Right lobe of liver (tissue), 6 donors: ENCODE results near the gene DPY19L3. TPM values are rescaled to one million over a fixed set of nuclear protein-coding genes. Genes with fewer than 3 reads are reported as not detected.

ENCODE experiments used
- ATAC-seq, 4 donors: fragments of 200-7000 bp; cut with Tn5 transposase; one replicate each; pipeline ENCODE4 v1.9.1; 2020; ENCODE audit warnings: mild to moderate bottlenecking in 4 of 4, moderate library complexity in 4 of 4
- DNase-seq, 3 donors: peaks; one replicate each; pipeline ENCODE4 v3.0.0-alpha.2; 2020
- H3K27ac ChIP-seq, 3 donors: fragments of 200-600 bp; one replicate each; pipeline ENCODE4 v1.8.0; 2022
- H3K27me3 ChIP-seq, 2 donors: fragments of 200-600 bp; one replicate each; pipeline ENCODE4 v1.8.0; 2022
- H3K36me3 ChIP-seq, 4 donors: fragments of 200-600 bp; sonication (generic) in 1 of 4; one replicate each; pipeline versions ENCODE4 v1.5.1 to v1.8.0; 2017 to 2022; ENCODE audit warnings: control low read depth in 1 of 4
- H3K4me1 ChIP-seq, 4 donors: fragments of 200-600 bp; sonication (generic) in 1 of 4; one replicate each; pipeline versions ENCODE4 v1.5.1 to v1.8.0; 2017 to 2022; ENCODE audit warnings: control low read depth in 1 of 4
- H3K4me3 ChIP-seq, 3 donors: fragments of 200-600 bp; one replicate each; pipeline ENCODE4 v1.8.0; 2022
- H3K9me3 ChIP-seq, 4 donors: fragments of 200-600 bp; sonication (generic) in 1 of 4; one replicate each; pipeline versions ENCODE4 v1.5.1 to v1.8.0; 2017 to 2022; ENCODE audit warnings: control low read depth in 1 of 4
- CTCF ChIP-seq, 4 donors: fragments of 200-600 bp in 3 of 4; fragments of 450-650 bp in 1 of 4; IDR thresholded peaks; one replicate each; pipeline versions ENCODE4 v1.5.1 to v1.8.0; 2016 to 2022; ENCODE audit warnings: antibody characterized with exemption in 4 of 4, mild to moderate bottlenecking in 2 of 4
- POLR2A ChIP-seq: fragments of 450-650 bp; IDR thresholded peaks from one replicate; pipeline ENCODE4 v1.6.1; 2017; ENCODE audit warnings: antibody characterized with exemption, mild to moderate bottlenecking
- WGBS: methylation state at CpG from one replicate; pipeline ENCODE4 v1.1.6; 2018; ENCODE audit warnings: low coverage, low lambda C conversion rate; ENCODE audit not compliant: insufficient coverage; ENCODE audit errors: missing lambda C conversion rate; 5-methylcytosine and 5-hydroxymethylcytosine counted together
- intact Hi-C, 2 donors: fragments of 100-400 bp; cut with DNase I; formaldehyde crosslinking; loops; one replicate each; pipeline versions ENCODE4 v1.11.2 to v1.14.1; 2022
- long read RNA-seq: library from polyadenylated mRNA; unstranded; transcript quantifications from one replicate; pipeline ENCODE4 v2.0.0, GENCODE V29; 2019
- total RNA-seq, 6 experiments: library from RNA; depleted of rRNA in 2 of 6; stranded (reverse); fragments of >200 nt in 2 of 6; fragmentation: NEBNext Ultra II Directional in 3 of 6; extraction: Animal tissue kit (Norgen Biotek cat#: 25700) in 3 of 6; gene quantifications; one replicate each; pipeline versions ENCODE4 v1.1.0 to v1.2.4, GENCODE V29; 2016 to 2023
- donor health status: DM: no; HTN: yes; CAD: no.
- donor health status: DM: no; HTN: no; CAD: no.
- donor health status: DM: no; HTN: no; CAD: no.
- donor health status: DM: no; HTN: yes; CAD: no.
- donor health status: DM: no; HTN: yes; CAD: no.

DPY19L3 gene
- 10 to 100 TPM in 4 of 6 experiments, 1 to 10 TPM in 2; 8.0 to 13.5 (median 12.4) TPM for total RNA-seq
- long read RNA-seq, partial matches to known transcripts, result 0 of 1 reads
- long read RNA-seq, other reads (novel, unspliced or antisense), result 0 of 1 reads

GRCh38 chr19:32405431-32406160 is at the start of gene DPY19L3:
Gene DPY19L3, plus strand, starts transcription at chr19:32405770. Its CDS starts 2,484 bp downstream, at chr19:32408254.
- H3K36me3 ChIP-seq, result peaks cover 0 to 10% (median 0%) of the 10 kb centered on the region in 4 donors
- intact Hi-C loops, result no loop called here
- ATAC-seq (peak; percentile 98 to 99 (median 98)), DNase-seq (peak; percentile 97)
- no CpG with 5 or more reads among the region's 104 CpGs for WGBS
- no peaks in the 10 kb centered on the region for H3K27me3 ChIP-seq
- TF ChIP-seq POLR2A (peak; percentile 94), CTCF (IDR thresholded peaks at IDR 0.05) (no peak)
- H3K4me1 ChIP-seq, result peaks cover 0 to 19% (median 2%) of the 10 kb centered on the region in 4 donors
- H3K9me3 ChIP-seq, result no peaks in the 10 kb centered on the region
- peak within 1 kb of the TSS; percentile 78 to 90 (median 83) for H3K4me3 ChIP-seq
- H3K27ac ChIP-seq, result peak within 1 kb of the TSS; percentile 82 to 97 (median 97)

GRCh38 chr19:32357720-32358119 is 47.9 kb upstream of the DPY19L3 start:
- 21% methylated on average over 2 of the region's 2 CpGs for WGBS
- H3K27ac ChIP-seq, result no peak overlapping the region
- H3K4me1 ChIP-seq, result peaks cover 0 to 9% (median 4%) of the 10 kb centered on the region in 4 donors
- intact Hi-C loops, result no loop called here
- DNase-seq (no peak), ATAC-seq (peak in 2 of 4 donors; percentile 43 to 44)
- H3K4me3 ChIP-seq, result no peak overlapping the region
- H3K36me3 ChIP-seq, result peaks cover 0 to 61% (median 31%) of the 10 kb centered on the region in 4 donors
- H3K27me3 ChIP-seq, result no peaks in the 10 kb centered on the region
- no peak for TF ChIP-seq POLR2A
- peak in 3 of 4 donors; percentile 9 to 41 (median 33) for TF ChIP-seq CTCF (IDR thresholded peaks at IDR 0.05)
- H3K9me3 ChIP-seq, result no peaks in the 10 kb centered on the region

GRCh38 chr19:32358321-32358720 is 47.2 kb upstream of the DPY19L3 start:
- 93% methylated on average over 5 of the region's 5 CpGs for WGBS
- Histone ChIP-seq H3K4me1 (peaks cover 0 to 15% (median 6%) of the 10 kb centered on the region in 4 donors), H3K27ac (no peak overlapping the region), H3K36me3 (peaks cover 0 to 59% (median 29%) of the 10 kb centered on the region in 4 donors), H3K9me3 (no peaks in the 10 kb centered on the region), H3K27me3 (no peaks in the 10 kb centered on the region), H3K4me3 (no peak overlapping the region)
- intact Hi-C loops, result no loop called here
- TF ChIP-seq POLR2A (no peak), CTCF (IDR thresholded peaks at IDR 0.05) (no peak)
- ATAC-seq, result no peak
- no peak for DNase-seq

GRCh38 chr19:32359581-32359980 is 46.0 kb upstream of the DPY19L3 start:
- H3K9me3 ChIP-seq, result no peaks in the 10 kb centered on the region
- no peak for DNase-seq

More at GRCh38 chr19:32359581-32359980, 46.0 kb upstream of the DPY19L3 start:
- no peak for TF ChIP-seq POLR2A
- no peak for TF ChIP-seq CTCF (IDR thresholded peaks at IDR 0.05)
- 98% methylated on average over 9 of the region's 9 CpGs for WGBS
- H3K27ac ChIP-seq, result no peak overlapping the region
- no peaks in the 10 kb centered on the region for H3K27me3 ChIP-seq
- intact Hi-C loops, result no loop called here
- no peak overlapping the region for H3K4me3 ChIP-seq
- peaks cover 0 to 46% (median 25%) of the 10 kb centered on the region in 4 donors for H3K36me3 ChIP-seq
- peaks cover 0 to 23% (median 9%) of the 10 kb centered on the region in 4 donors for H3K4me1 ChIP-seq
- ATAC-seq, result no peak
